HG03457 (cell line): ENCODE measurements around the gene HCFC2.
"Not testable (repeated sequence)": the region's sequence is repeated elsewhere in the genome, so short reads cannot be mapped to it uniquely, and the experiment has no call there.

Experiments used
- ATAC-seq: cut with Tn5 transposase; IDR thresholded peaks from one replicate; pipeline ENCODE4 v1.9.1; 2021; ENCODE audit warnings: moderate number of reproducible peaks; ENCODE audit not compliant: unreplicated experiment

The HCFC2 gene

DNA sequence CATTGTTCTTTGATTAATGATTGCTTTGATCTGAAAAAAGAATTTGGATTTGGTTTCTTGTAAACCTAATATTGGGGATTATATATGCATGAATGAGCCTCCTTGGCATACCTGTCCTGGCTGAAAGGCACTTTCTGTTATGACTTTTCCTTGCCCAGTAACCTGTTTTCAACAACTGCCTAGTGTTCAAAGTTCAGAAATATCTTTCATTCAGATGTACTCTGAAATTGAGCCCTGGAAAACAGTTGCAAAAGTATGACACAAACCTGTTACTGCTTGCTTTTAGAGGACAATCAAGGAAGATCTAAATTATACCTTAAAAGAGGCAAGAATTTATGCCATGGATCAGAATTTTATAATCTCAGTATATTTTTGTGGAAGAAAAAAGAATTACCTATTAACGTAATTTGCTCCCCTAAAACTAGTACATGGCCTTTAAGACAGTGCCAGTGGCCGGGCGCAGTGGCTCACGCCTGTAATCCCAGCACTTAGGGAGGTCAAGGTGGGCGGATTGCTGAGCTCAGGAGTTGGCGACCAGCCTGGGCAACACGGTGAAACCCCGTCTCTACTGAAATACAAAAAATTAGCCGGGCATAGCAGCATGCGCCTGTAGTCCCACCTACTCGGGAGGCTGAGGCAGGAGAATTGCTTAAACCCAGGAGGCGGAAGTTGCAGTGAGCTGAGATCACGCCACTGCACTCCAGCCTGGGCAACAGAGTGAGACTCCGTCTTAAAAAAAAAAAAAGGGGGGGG, 50.7 kb downstream of the HCFC2 start:
- ATAC-seq, result not testable (repeated sequence)

- ATAC-seq, result no peak
Measured at GRCh38 chr12:104115587-104115975, 51.2 kb downstream of the HCFC2 start.

- no peak for ATAC-seq
Measured at GRCh38 chr12:104121001-104121400, 56.7 kb downstream of the HCFC2 start.

- no peak for ATAC-seq
Measured at GRCh38 chr12:104122298-104122697, 58.0 kb downstream of the HCFC2 start.

DNA sequence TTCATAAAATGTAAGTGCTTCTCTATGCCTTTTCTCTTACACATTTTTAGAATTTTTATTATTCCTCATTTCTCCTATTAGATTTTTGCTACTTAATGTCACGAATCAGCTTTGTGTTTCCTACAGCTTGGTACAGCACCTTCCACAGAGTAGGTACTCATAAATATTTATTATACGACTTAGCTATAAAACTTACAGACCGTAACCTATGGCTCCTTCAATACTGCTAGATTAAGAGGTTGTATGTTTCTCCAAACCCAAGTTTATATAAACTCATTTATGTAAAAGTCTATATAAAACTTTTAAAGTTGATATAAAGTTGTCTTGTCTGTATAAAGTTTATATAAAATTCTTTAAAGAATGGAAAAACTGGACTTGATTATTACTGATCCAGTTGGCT, 62.2 kb downstream of the HCFC2 start:
- no peak for ATAC-seq

DNA sequence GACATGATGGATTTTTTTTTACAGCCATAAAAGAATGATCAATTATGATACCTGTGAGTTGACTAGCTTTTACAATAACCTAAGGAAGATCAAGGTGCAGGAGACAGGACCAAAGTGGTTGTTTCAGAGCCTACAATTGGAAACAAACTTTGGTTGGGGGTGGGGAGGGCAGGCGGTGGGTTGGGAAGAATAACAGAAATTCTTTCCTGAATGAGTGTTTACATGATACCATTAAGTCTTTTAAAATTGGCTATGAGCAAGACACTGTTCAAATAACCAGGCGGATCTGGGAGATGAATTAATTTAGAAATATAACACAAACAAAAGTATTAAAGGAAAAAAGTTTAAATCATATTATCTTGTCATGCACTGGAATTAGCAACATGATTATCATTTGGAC, 66.4 kb downstream of the HCFC2 start:
- ATAC-seq, result no peak

DNA sequence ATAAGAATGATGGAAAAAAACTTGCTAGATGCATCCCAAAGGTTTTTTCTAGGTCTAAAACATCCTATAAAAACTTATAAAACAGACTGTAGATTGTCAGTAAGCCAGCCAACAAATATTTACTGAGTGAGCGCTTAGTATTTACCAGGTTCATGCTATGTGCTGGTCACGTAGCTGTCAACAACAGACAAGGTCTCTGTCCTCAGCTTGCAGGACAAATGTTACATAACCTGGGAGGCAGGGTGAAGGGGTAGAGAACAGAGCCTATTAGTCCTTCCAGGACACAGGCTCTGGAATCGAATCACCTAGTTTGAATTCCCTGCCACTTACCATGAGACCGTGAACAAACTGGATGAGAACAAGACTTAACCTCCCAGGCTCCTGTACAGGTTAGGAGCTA, 67.3 kb downstream of the HCFC2 start:
- no peak for ATAC-seq

- no peak for ATAC-seq
Measured at GRCh38 chr12:104132351-104132956, 68.1 kb downstream of the HCFC2 start.

- no peak for ATAC-seq
Measured at GRCh38 chr12:104133321-104133720, 69.0 kb downstream of the HCFC2 start.

DNA sequence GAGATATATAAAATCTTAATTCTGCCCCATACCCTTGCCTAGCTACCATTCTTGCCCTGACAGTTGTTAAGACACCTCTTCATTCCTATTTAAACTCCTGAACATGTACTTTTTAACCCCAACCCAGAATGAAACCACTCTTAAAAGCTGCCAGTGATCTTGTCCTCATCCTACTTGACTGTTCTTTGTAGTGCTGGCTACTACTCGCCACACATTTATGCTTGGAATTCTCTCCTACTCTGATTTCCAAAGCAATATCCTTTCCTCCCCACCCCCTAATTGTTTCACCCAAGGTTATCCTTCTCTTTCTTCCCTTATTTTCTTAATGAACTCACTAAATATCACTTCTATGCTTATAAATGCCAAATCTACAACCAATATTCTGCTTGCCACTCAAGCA, 69.5 kb downstream of the HCFC2 start:
- ATAC-seq, result no peak

DNA sequence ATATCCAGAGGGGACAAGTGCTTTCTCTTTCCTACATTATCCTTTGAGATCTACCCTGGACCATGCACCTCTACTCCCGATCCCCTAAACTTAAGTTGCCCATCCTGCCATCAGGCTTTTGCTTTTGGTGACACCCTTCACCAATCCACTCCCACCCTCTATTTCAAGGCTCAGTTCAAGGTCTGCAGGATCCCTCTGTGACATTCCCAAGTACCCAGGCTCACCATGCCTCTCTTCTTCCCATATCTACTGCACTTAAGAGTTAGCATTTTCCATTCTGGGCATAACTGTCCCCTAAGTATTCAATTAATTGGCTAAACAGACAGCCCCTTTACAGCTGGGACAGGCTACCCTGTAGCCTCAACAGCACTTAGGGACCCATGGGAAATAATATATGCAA, 70.6 kb downstream of the HCFC2 start:
- ATAC-seq, result no peak

DNA sequence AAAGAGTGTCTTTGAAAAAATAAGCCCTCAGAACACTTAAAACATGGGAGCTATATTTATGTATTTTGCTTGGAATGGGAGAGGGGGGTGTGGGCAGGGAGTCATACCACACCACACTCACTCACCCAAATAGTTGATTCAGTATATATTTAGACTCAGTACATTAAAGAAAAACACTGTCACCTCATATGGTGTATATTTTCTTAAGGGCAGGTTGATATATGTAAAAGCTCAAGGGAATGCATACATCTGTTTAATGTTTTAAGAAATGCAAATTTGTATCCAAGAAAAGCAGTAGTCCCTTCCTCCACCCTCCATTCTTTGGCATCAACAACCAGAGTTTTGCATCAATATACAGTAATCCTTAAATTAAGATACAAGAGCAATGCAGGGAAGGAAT, 72.2 kb downstream of the HCFC2 start:
- ATAC-seq, result no peak

- ATAC-seq, result peak; percentile 28
Measured at GRCh38 chr12:104137001-104137901, 72.9 kb downstream of the HCFC2 start.

GRCh38 chr12:104137902-104138796, 73.8 kb downstream of the HCFC2 start, which contains the start of gene NFYB:
Gene NFYB, minus strand, starts transcription at chr12:104138210. Its CDS starts 2,757 bp downstream, at chr12:104135453.
- ATAC-seq, result peak; percentile 80

DNA sequence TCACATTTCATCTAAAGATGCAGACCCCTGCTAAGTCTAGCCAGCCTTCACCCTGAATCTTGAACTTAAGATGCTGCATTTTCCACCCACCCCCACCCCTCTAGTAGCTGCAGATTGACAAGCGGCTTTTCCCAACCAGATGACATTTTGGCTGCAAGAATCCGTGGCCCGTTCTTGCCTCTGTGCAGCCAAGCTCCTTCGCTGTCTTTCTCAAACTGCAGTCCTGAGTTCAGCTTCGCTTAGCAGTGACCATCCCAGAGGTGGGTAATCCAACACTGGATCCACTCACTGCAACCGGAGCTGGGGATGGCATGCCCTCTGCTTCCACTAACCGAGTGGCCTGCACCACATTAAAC, 74.4 kb downstream of the HCFC2 start:
- ATAC-seq, result no peak

DNA sequence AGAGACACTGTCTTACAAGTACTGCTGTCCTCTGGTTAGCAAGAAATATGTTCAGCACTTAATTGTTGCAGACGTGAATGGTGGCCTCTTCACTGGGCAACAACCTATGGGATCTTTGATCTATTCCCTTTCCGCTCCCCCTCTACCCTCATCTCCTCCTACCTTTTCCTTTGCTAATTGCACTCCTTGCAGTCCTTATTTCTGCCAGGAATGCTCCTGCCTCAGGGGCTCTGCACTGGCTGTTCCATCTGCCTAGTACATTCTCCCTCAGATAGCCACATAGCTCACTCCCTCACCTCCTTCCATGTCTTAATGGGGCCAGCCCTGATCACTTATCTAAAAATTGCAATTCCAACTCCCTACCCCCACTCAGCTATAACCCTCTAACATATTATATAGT, 78.2 kb downstream of the HCFC2 start:
- no peak for ATAC-seq

DNA sequence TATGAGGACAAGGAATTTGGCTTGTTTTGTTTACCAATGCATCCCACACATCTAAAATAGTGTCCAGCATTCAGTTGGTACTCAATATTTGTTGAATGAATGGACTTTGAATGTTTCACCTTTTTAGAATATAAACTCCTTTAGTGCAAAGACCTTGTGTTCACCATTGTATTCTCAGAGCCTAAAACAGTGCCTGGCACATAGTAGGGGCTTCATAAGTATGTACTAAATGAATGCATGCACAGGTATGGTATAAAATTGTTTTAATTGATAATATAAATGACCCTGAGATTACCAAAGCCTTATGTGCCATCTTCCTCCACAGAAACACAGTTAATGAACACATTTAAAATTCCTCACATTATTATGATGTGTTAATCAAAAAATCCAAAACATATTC, 78.7 kb downstream of the HCFC2 start:
- no peak for ATAC-seq

DNA sequence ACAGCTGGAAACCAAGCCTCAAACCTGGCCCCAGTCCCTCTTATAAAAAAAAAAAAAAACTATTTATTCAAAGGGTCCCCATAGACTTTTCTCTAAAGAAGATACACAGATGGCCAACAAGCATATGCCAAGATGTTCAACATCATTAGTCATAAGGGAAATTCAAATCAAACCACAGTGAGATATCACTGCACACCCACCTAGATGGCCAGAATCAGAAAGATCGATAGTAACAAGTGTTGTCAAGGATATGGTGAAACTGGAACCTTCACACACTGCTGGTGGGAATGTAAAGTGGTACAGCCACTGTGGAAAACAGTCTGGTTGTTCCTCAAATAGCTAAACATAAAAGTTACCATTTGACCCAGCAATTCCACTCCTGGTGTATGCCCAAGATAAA, 79.6 kb downstream of the HCFC2 start:
- no peak for ATAC-seq

- ATAC-seq, result no peak
Measured at GRCh38 chr12:104147346-104147745, 83.0 kb downstream of the HCFC2 start.

DNA sequence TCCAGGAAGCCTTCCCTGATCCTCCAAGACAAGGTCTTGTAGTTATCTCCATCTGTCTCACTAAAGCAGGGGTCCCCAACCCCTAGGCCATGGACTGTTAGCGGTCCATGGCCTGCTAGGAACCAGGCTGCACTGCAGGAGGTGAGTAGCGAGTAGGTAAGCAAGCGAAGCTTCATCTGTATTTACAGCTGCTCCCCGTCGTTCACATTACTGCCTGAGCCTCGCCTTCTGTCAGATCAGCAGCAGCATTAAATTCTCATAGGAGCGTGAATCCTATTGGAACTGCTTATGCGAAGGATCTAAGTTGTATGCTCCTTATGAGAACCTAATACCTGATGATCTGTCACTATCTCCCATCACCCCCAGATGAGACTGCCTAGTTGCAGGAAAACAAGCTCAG, 86.1 kb downstream of the HCFC2 start:
- no peak for ATAC-seq
